ENCODE data around the gene HNRNPA0. TPM values are rescaled to one million over a fixed set of nuclear protein-coding genes. Genes with fewer than 3 reads are reported as not detected.

Gene HNRNPA0
- total RNA-seq, 1 experiment from 2014 or later, result 68.5 TPM

DNA sequence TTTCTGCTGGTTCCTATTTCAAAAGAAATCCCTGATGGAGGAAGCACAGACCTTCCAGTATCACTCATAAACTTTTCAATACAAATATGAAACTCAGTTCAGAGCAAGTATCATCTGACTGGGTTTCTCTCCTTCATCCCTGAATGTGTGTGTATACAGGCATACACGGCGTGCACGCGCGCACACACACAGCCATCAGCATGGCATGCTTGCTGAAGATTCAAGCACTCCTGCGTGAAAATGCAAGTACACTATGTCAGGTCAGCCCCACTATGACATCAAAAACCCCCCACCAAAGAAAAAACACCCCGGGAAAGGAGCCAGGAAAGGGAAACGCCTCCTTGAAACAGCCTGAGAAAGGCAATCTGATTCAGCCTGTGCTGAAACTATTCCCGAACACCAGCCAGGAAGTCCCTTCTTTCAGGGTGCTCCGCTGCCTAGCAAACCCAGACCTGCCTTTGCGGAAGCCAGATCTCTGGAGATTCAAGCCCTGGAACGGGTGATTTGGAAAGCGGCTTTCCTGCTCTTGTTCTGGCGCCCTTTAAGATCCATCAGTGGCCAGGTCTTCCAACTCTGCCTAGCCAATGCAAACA, 19.1 kb downstream of the HNRNPA0 start:
- Histone ChIP-seq H3K4me2 (ENCODE audit: insufficient read depth, insufficient read length, low read length) (peak overlapping the region; percentile 77), H2AK5ac (ENCODE audit: insufficient read length, low read length) (no peak overlapping the region), H3K56ac (ENCODE audit: insufficient read length, low read depth, low read length) (no peak overlapping the region), H3K79me1 (ENCODE audit: insufficient read depth, low read depth, low read length, poor library complexity, severe bottlenecking) (peaks cover 6% of the 10 kb centered on the region), H4K91ac (ENCODE audit: insufficient read length, low read depth, low read length) (no peak overlapping the region), H4K20me1 (ENCODE audit: control insufficient read depth, insufficient read depth, insufficient read length) (no peaks in the 10 kb centered on the region), H3K27ac (ENCODE audit: insufficient read length, low read depth, low read length) (peak overlapping the region; percentile 12), H3K79me2 (ENCODE audit: insufficient read depth, low read length) (peaks cover 11% of the 10 kb centered on the region), H3T11ph (ENCODE audit: low read length) (no peak overlapping the region), H2BK120ac (ENCODE audit: low read depth, low read length, poor library complexity, severe bottlenecking) (no peak overlapping the region), H3K4me1 (ENCODE audit: insufficient read depth, low read length) (peaks cover 8% of the 10 kb centered on the region; the same call in 1 of the 2 replicates), H3K27me3 (ENCODE audit: insufficient read depth, low read length) (no peaks in the 10 kb centered on the region), H3K18ac (ENCODE audit: insufficient read length, low read depth, low read length) (peak overlapping the region; percentile 69), H4K8ac (replicated peaks; ENCODE audit: insufficient read length, low read depth, low read length) (no peak overlapping the region), H2BK12ac (ENCODE audit: insufficient read length, low read depth, low read length) (no peak overlapping the region), H3K9me3 (ENCODE audit: control insufficient read depth, low read depth, low read length) (no peaks in the 10 kb centered on the region), H4K5ac (ENCODE audit: insufficient read length, low read depth, low read length) (no peak overlapping the region), H2BK20ac (ENCODE audit: low read depth, low read length, poor library complexity, severe bottlenecking) (no peak overlapping the region), H2BK5ac (ENCODE audit: insufficient read length, low read length) (no peak overlapping the region), H2BK15ac (ENCODE audit: low read depth, low read length) (no peak overlapping the region), H2AFZ (ENCODE audit: low read length) (peak overlapping the region; percentile 0), H3K4ac (ENCODE audit: low read depth, low read length) (no peak overlapping the region), H3K23me2 (ENCODE audit: insufficient read length, low read depth, low read length, poor library complexity, severe bottlenecking) (peaks cover 8% of the 10 kb centered on the region), H3K14ac (ENCODE audit: insufficient read depth, low read length) (peak overlapping the region; percentile 4), H3K23ac (ENCODE audit: insufficient read length, low read depth, low read length) (no peak overlapping the region), H3K9ac (ENCODE audit: extremely low read depth, insufficient read length, low read length) (peak overlapping the region; percentile 10)
- Mint-ChIP-seq H3K36me3 (ENCODE audit: insufficient read depth in 1 of 3, low read depth in 3 of 3) (peaks cover 0 to 5% (median 0%) of the 10 kb centered on the region in 3 experiments; a peak in 1 of 7 replicates), H3K4me3 (no peak overlapping the region), H3K27me3 (ENCODE audit: low read depth) (no peaks in the 10 kb centered on the region), H3K4me1 (peaks cover 3% of the 10 kb centered on the region in 2 experiments; a peak in 3 of 4 replicates), H3K27ac (no peak overlapping the region), H3K9me3 (no peaks in the 10 kb centered on the region; a peak in 1 of 5 replicates)
- TF ChIP-seq, protein P1, sequence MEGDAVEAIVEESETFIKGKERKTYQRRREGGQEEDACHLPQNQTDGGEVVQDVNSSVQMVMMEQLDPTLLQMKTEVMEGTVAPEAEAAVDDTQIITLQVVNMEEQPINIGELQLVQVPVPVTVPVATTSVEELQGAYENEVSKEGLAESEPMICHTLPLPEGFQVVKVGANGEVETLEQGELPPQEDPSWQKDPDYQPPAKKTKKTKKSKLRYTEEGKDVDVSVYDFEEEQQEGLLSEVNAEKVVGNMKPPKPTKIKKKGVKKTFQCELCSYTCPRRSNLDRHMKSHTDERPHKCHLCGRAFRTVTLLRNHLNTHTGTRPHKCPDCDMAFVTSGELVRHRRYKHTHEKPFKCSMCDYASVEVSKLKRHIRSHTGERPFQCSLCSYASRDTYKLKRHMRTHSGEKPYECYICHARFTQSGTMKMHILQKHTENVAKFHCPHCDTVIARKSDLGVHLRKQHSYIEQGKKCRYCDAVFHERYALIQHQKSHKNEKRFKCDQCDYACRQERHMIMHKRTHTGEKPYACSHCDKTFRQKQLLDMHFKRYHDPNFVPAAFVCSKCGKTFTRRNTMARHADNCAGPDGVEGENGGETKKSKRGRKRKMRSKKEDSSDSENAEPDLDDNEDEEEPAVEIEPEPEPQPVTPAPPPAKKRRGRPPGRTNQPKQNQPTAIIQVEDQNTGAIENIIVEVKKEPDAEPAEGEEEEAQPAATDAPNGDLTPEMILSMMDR (conservative IDR thresholded peaks at IDR 0.05), result no peak
- WGBS (ENCODE audit: extremely low coverage, insufficient read length, low lambda C conversion rate), result no CpG with 5 or more reads among the region's 14 CpGs
- peak; percentile 58 for DNase-seq
